ENCODE results near the gene RHEBL1. TPM values are rescaled to one million over a fixed set of nuclear protein-coding genes. Genes with fewer than 3 reads are reported as not detected.

Gene RHEBL1
- total RNA-seq, 2 donors from 2014 or later: 0.35 TPM; not detected in 1

DNA sequence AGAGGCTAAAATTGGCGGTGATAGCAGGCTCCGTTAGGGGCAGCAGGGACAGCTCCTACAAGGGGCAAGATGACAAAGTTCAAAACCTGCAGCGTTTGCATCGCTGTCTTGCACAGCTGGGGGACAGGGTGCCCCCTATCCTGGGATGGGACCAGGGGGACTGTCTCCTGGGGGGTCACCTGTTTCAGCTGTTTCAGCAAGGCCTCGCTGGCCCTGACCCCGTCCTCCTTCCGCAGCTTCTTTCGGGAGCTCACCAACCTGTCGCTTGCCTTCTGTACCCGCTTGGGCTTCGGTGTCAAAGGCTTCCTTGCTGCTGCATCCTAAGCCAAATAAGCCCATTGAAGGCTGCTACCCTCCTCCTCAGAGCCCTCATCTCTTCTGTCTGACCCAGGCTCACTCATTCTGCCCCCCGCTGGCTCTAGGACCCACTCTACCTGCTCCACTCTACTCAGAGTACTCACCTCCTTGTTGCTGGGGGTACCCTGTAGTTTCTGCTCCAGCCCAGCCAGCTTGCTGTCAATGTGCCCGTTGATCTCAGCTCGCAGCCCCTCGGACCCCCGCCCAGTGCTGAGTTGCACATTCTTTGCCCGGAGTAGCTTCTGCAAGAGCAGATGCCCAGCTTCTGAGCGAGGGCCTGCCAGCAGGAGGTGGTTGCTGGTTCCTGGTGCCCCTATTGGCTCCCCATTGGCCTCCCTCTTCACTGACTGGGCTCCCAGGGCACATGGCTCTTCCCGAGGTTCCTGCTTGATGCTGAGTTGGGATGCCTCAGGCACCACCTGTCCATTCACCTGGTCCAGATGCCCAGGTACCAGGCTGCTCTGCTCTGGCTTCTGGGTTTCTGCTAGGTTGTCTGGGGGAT is 38.8 kb downstream of the RHEBL1 start:
- TF ChIP-seq CTCF (IDR thresholded peaks at IDR 0.05): no peak
- peaks cover 90% of the 10 kb centered on the region for H3K36me3 ChIP-seq
- DNase-seq (ENCODE audit: low spot score): no peak
- no peaks in the 10 kb centered on the region for H3K4me1 ChIP-seq
- H3K9me3 ChIP-seq: no peaks in the 10 kb centered on the region
- no peak overlapping the region for H3K27ac ChIP-seq
- no peaks in the 10 kb centered on the region for H3K27me3 ChIP-seq
- no peak overlapping the region for H3K4me3 ChIP-seq

DNA sequence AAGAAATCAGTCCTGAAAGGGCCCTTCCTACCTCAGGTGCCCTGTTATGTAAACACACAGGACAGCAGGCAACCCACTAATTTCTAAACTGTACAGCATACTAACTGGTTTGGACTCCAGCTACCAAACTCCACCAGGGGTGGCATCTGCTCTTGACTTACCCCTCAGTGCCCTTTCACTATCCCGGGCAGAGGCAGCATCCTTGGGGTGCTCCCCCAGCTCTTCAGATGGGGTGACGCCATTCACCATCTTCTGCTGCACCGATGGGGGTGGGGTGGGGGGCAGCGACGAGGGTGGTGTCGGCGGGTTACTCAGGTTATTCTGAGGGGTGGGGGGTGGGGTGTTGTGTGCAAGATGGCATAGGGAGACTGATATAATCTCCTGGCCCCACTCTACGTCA is 39.7 kb downstream of the RHEBL1 start:
- peaks cover 90% of the 10 kb centered on the region for H3K36me3 ChIP-seq
- no peak overlapping the region for H3K27ac ChIP-seq
- no peak overlapping the region for H3K4me3 ChIP-seq
- H3K4me1 ChIP-seq: no peaks in the 10 kb centered on the region
- H3K9me3 ChIP-seq: no peaks in the 10 kb centered on the region
- TF ChIP-seq CTCF (IDR thresholded peaks at IDR 0.05): no peak
- no peak for DNase-seq (ENCODE audit: low spot score)
- no peaks in the 10 kb centered on the region for H3K27me3 ChIP-seq

GRCh38 chr12:49028666-49029275 is 41.0 kb downstream of the RHEBL1 start:
- no peak for DNase-seq (ENCODE audit: low spot score)
- Histone ChIP-seq H3K4me1 (no peaks in the 10 kb centered on the region), H3K36me3 (peaks cover 90% of the 10 kb centered on the region), H3K4me3 (no peak overlapping the region), H3K9me3 (no peaks in the 10 kb centered on the region), H3K27ac (no peak overlapping the region), H3K27me3 (no peaks in the 10 kb centered on the region)
- TF ChIP-seq CTCF (IDR thresholded peaks at IDR 0.05): no peak

GRCh38 chr12:49027846-49028555 is 41.8 kb downstream of the RHEBL1 start:
- Histone ChIP-seq H3K4me3 (no peak overlapping the region), H3K27me3 (no peaks in the 10 kb centered on the region), H3K9me3 (no peaks in the 10 kb centered on the region), H3K4me1 (no peaks in the 10 kb centered on the region), H3K36me3 (peaks cover 90% of the 10 kb centered on the region), H3K27ac (no peak overlapping the region)
- DNase-seq (ENCODE audit: low spot score): no peak
- no peak for TF ChIP-seq CTCF (IDR thresholded peaks at IDR 0.05)

- no peaks in the 10 kb centered on the region for H3K4me1 ChIP-seq
- H3K9me3 ChIP-seq: no peaks in the 10 kb centered on the region
- H3K27me3 ChIP-seq: no peaks in the 10 kb centered on the region
- DNase-seq (ENCODE audit: low spot score): no peak
- peaks cover 90% of the 10 kb centered on the region for H3K36me3 ChIP-seq
- TF ChIP-seq CTCF (IDR thresholded peaks at IDR 0.05): no peak
- no peak overlapping the region for H3K27ac ChIP-seq
- no peak overlapping the region for H3K4me3 ChIP-seq
These were observed 42.9 kb downstream of the RHEBL1 start for GRCh38 chr12:49026678-49027480.
